Putamen (tissue), 1 donor: ENCODE measurements around the gene FAM151B.
"Not testable (repeated sequence)": the region's sequence is repeated elsewhere in the genome, so short reads cannot be mapped to it uniquely, and the experiment has no call there.

ENCODE experiments used
- DNase-seq: peaks from one replicate; pipeline ENCODE4 v3.0.0-alpha.2; 2016; ENCODE audit warnings: low spot score

The FAM151B gene, protein sequence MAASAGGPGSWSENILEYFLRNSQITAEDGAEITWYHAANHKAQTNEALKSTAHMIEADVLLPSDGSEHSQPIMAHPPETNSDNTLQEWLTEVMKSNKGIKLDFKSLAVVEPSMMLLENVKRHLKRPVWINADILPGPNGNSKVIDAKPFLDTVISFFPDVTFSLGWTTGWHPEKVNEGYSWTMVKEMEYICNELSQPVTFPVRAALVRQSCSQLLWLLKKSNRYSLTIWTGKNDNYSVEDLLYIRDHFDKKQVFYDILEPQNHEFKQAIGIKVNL

GRCh38 chr5:80487829-80488721, at the start of gene FAM151B:
Gene FAM151B, plus strand, starts transcription at chr5:80488100. Its CDS starts 24 bp downstream, at chr5:80488124.
- peak; percentile 87 for DNase-seq

- DNase-seq = peak; percentile 7
These were observed 49.2 kb upstream of the FAM151B start for GRCh38 chr5:80438739-80439138.

- no peak for DNase-seq
These were observed 48.7 kb upstream of the FAM151B start for GRCh38 chr5:80439213-80439612.

DNA sequence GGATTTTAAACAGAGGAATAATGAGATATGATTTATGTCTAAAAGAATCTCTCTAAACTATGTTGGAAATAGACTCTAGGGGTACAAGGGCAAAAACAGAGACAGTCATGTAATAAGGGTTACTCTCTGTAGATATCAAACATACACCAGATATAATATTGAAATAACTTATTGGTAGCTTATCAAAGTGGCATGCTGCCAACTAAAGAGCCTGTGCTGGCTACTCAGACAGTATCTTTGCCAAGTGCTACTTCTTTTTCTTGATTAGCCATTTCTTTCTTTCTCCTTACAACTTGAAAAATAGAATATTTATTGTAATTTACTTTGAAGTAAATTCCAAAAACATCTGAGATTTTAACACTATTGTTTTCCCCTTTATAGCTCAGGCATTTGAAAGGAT, 45.2 kb upstream of the FAM151B start:
- DNase-seq = no peak

GRCh38 chr5:80453366-80453765, 34.5 kb upstream of the FAM151B start:
- no peak for DNase-seq

GRCh38 chr5:80463269-80463668, 24.6 kb upstream of the FAM151B start:
- DNase-seq = no peak

- DNase-seq = no peak
These were observed 21.0 kb upstream of the FAM151B start for GRCh38 chr5:80466669-80467485.

GRCh38 chr5:80468131-80468530, 19.8 kb upstream of the FAM151B start:
- no peak for DNase-seq

DNA sequence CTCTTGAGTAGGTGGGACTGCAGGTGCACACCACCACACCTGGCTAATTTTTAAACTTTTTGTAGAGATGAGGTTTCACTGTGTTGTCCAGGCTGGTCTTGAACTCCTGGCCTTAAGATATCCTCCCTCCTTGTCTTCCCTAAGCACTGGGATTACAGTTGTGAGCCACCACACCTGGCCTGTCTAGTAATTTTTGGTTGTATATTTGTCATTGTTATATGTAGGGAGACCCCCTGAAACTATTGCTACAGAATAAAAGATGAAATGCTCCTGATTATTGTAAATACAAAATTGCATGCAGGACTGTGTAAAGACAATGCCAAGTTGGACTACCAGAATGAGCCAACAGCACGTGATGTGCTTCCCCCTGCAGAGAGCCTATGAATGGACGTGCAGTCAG, 17.3 kb upstream of the FAM151B start:
- not testable (repeated sequence) for DNase-seq

GRCh38 chr5:80474929-80475328, 13.0 kb upstream of the FAM151B start:
- no peak for DNase-seq

- no peak for DNase-seq
These were observed 8.2 kb upstream of the FAM151B start for GRCh38 chr5:80479713-80480112.

DNA sequence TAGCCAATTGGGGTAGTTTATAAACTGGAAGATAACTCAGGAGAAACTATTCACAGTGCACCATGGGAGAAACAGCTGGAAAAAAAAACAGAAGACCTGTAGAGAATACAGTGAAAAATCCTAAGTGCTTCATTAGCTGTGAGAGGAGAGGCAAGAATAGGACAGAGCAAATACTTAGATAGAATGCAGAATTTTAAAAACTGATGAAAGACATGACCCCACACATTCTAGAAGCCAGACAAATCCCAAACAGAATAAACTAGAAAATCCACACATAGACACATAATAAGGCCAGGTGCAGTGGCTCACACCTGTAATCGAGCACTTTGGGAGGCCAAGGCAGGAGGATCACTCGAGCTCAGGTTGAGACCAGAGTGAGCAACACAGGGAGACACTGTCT, 7.5 kb upstream of the FAM151B start:
- no peak for DNase-seq

DNA sequence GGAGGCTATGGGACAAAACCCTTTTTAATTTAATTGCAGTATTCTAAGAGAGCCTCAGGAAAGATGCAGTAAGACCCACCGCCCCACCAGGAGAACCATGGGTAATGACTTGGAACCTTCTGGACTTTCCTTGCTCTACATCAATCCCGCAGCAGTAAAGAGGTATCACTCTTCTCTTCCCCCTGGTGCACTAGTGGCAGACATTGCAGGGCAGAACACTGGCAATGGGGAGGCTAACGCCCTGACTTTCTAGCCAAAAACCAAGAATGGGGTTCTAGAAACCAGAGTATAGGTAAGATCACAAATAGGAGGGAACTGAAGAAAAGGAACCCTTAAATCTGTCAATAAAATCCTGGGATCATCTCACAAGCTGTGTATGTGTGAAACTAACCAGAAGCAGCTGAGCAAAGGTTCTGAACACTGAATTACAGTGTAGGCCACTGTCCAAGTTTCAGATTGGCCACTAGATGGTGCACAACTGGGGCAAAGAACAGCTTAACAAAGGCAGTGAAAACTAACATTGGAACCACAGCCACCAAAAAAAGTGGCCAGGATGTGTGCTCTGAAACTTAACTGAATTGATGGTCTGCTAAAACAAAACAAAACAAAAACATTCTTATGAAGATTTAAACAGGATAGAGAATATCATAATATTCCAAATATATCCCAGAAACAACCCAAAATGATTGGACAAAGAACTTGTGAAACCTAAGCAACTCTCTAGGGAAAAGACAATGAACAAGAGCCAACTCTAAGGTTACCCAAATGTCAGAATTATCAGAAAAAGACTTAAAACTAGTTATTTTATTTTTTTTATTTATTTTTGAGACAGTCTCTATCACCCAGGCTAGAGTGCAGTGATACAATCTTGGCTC, 6.6 kb upstream of the FAM151B start:
- no peak for DNase-seq

DNA sequence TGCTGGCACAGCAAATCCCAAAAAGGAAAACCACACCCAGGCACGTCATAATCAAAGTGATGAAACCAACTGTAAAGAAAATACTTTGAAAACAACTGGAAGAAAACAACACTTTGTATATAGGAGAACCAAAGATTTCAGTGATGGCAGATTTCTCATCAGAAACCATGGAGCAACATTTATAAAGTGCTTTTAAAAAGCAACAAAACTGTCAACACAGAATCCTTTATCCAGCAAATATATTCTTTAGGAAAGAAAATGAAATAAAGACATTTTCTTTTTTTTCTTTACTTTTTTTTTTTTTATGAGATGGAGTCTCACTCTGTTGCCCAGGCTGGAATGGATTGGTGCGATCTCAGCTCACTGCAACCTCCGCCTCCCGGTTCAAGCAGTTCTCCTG, 5.3 kb upstream of the FAM151B start:
- no peak for DNase-seq

- no peak for DNase-seq
These were observed 4.2 kb upstream of the FAM151B start for GRCh38 chr5:80483636-80484232.

- DNase-seq = no peak
These were observed 464 bp upstream of the FAM151B start for GRCh38 chr5:80487444-80487828.

GRCh38 chr5:80491296-80491695, 3.4 kb downstream of the FAM151B start:
- no peak for DNase-seq

DNA sequence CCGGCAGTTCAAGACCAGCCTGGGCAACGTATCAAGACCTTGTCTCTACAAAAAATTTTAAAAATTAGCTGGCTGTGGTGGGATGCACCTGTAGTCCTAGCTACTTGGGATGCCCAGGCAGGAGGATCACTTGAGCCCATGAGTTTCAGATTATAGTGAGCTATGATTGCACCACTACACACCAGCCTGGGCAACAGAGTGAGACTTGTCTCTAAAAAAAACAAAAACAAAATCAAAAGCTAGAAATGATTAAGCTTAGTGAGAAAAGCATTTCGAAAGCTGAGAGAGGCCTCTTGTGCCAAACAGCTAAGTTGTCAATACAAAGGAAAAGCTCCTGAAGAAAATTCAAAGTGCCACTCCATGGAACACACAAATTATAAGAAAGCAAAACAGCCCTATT, 4.8 kb downstream of the FAM151B start:
- DNase-seq = no peak

DNA sequence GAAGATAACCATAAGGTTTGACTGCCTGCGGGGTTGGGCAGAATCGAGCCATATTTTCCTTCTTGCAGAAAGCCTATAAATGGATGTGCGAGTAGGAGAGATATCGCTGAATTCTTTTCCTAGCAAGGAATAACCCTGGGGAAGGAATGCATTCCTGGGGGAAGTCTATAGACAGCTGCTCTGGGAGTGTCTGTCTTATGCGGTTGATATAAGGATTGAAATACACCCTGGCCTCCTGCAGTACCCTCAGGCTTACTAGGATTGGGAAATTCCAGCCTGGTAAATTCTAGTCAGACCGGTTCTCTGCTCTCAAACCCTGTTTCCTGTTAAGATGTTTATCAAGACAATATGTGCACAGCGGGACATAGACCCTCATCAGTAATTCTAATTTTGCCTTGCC, 5.5 kb downstream of the FAM151B start:
- DNase-seq = not testable (repeated sequence)

GRCh38 chr5:80495891-80496290, 8.0 kb downstream of the FAM151B start:
- no peak for DNase-seq

- DNase-seq = no peak
These were observed 14.9 kb downstream of the FAM151B start for GRCh38 chr5:80502800-80503199.
